ENCODE data around the gene ATG4D.
"Not testable (repeated sequence)": the region's sequence is repeated elsewhere in the genome, so short reads cannot be mapped to it uniquely, and the experiment has no call there.

The ATG4D gene

DNA sequence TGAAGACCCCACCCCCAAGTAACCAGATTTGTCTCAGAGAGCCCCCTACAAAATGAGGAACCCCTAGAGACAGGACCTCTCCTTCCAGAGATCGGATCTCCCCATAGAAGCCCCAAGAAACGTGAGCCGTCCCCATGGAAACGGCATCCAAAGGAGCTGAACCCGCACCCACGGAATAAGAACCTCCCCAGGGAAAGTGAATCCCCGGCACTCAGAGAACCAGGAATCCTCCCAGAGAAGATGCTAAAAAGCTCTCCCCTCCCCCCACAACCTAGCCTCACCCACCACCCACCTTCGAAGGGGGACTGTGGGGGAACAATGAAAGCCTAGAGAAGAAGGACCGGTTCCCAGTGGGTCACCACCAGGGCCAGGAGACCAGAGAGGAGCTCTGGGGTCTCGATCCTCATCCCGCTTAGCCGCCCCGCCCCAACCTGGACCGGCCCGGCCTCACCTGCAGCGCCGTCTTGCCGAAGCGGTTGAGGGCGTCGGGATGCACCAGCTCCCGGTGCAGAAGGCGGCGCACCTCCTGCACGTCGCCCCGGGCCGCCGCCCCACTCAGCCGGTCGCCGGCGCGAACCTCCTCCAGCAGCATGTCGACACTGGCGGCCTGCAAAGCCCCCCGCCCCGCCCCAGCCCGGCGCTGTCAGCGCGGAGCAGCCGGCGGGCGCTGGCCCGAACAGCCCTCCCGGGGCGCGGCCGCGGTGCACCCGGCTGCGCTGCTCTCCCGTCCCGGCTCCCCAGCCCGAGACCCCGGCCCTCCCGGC is 24.5 kb downstream of the ATG4D start:
- Histone ChIP-seq H3K4me3 (ENCODE audit: low read length) (peak overlapping the region; percentile 89), H3K9me3 (replicated peaks; ENCODE audit: low read length) (no peaks in the 10 kb centered on the region), H3K27me3 (ENCODE audit: control insufficient read depth, insufficient read depth, low read length) (no peaks in the 10 kb centered on the region), H3K4me1 (ENCODE audit: control insufficient read depth, insufficient read depth, low read length) (peaks cover 31% of the 10 kb centered on the region), H3K36me3 (ENCODE audit: insufficient read depth, low read length) (no peaks in the 10 kb centered on the region), H3K4me2 (ENCODE audit: low read length) (peak overlapping the region; percentile 87), H3K9ac (ENCODE audit: low read depth, low read length) (peak overlapping the region; percentile 78)

DNA sequence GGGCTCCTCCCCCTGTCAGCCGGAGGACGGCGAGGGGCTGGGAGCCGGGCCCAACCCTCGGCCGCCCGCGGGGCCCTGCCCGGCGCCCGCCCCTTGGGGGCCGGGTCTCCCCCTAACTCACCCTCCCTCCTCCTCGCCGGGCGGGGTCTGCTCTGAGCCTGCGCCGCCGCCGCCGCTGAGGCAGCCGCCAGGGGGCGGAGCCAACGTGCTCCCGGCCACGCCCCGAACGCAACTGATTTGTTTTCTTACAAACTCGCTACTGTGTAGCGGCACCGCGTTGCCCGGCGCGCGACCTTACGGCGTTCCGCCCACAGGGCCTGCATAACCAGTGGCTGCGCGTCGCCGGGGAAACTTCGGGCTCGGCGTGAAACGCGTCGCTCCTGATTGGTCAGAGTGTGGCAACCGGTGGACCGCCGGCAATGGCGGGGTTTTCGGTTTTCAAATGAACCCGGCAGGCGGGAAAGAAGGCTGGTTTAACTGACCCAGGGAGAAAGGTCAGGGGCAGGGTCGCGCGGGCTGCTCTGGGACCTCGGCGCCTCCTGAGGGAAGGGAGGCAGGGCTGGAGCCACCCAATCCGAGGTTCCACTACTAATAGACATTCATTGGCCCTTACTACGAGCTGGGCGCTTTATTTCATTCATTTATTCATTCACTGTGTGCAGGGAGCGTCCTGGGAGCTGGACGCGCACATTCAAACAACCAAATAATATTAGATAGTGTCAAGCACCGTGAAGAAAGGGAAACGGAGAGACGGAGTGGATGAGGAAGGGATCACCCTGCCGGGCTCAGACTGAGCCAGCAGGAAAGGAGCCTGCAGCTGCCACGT is 25.3 kb downstream of the ATG4D start, which contains the start of gene CDKN2D:
CDKN2D (minus strand) TSS at position 154 of the 826 bp plus-strand sequence. CDS start 326 bp downstream, outside the sequence.
- Histone ChIP-seq H3K36me3 (ENCODE audit: insufficient read depth, low read length) (no peaks in the 10 kb centered on the region), H3K27me3 (ENCODE audit: control insufficient read depth, insufficient read depth, low read length) (no peaks in the 10 kb centered on the region), H3K9ac (ENCODE audit: low read depth, low read length) (peak within 1 kb of the TSS; percentile 84), H3K4me2 (ENCODE audit: low read length) (peak within 1 kb of the TSS; percentile 98), H3K9me3 (replicated peaks; ENCODE audit: low read length) (no peaks in the 10 kb centered on the region), H3K4me3 (ENCODE audit: low read length) (peak within 1 kb of the TSS; percentile 89), H3K4me1 (ENCODE audit: control insufficient read depth, insufficient read depth, low read length) (peaks cover 31% of the 10 kb centered on the region)

DNA sequence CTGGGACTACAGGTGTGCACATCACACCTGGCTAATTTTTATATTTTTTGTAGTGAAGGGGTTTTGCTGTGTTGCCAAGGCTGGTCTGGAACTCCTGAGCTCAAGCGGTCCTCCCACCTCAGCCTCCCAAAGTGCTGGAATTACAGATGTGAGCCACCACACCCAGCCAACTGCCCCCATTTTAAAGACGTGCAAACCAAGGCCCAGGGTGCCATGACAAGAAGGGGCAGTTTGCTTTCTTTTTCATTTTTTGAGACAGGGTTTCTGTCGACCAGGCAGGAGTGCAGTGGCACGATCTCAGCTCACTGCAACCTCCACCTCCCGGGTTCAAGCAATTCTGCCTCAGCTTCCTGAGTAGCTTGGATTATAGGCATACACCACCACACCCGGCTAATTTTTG is 30.1 kb downstream of the ATG4D start:
- H3K36me3 ChIP-seq (ENCODE audit: insufficient read depth, low read length); H3K9ac ChIP-seq (ENCODE audit: low read depth, low read length); H3K4me2 ChIP-seq (ENCODE audit: low read length); H3K27me3 ChIP-seq (ENCODE audit: control insufficient read depth, insufficient read depth, low read length); H3K4me3 ChIP-seq (ENCODE audit: low read length); H3K9me3 ChIP-seq (replicated peaks; ENCODE audit: low read length): not testable (repeated sequence)
- peaks cover 11% of the 10 kb centered on the region for H3K4me1 ChIP-seq (ENCODE audit: control insufficient read depth, insufficient read depth, low read length)

DNA sequence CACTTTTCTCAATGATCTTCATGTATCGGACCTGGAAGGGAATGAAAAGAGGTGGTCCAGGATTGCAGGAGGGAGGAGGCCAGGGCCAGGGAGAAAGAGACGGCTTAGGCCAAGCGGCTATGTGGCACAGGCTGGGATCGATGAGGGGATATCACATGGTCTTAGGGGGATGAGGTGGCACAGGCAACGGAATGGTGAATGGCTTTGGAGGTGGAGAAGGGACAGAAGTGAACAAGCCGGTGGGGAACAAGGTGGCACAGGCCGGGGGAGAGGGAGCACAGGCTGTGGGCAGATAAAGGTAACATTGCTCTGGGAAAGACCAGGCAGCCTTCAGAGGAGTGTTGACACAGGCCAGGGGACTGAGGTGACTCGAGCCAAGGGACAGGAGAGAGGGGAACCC is 30.8 kb downstream of the ATG4D start:
- Histone ChIP-seq H3K27me3 (ENCODE audit: control insufficient read depth, insufficient read depth, low read length) (no peaks in the 10 kb centered on the region), H3K4me2 (ENCODE audit: low read length) (no peak overlapping the region), H3K4me3 (ENCODE audit: low read length) (no peak overlapping the region), H3K9me3 (replicated peaks; ENCODE audit: low read length) (no peaks in the 10 kb centered on the region), H3K36me3 (ENCODE audit: insufficient read depth, low read length) (no peaks in the 10 kb centered on the region), H3K4me1 (ENCODE audit: control insufficient read depth, insufficient read depth, low read length) (peaks cover 9% of the 10 kb centered on the region), H3K9ac (ENCODE audit: low read depth, low read length) (no peak overlapping the region)

DNA sequence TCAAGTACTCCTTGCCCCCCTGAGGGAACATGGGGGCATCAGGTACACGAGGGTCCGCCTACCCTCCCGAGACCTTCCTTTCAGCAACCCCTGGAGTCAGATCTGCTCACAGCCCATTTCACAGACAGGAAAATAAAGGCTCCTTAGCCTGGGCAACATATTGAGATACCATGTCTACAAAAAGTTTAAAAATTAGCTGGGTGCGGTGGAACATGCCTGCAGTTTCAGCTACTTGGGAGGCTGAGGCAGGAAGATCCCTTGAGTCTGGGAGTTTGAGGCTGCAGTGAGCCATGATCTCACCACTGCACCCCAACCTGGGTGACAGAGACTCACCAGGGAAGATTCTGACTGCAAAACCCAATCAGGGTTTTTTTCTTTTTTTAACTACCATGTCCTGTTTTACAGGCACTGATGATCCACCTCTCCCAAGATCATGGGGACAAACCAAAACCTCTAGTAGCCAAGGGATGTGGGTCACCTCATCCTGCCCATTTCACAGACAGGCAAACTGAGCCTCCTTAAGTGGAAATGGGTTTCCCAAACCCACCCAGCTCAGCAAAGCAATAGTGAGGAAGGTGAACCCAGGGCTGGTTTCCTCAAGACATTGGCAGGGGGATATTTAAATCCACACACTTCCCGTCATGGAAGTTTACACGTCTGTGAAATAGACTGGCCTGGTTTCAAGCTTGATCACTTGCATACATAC is 31.5 kb downstream of the ATG4D start:
- no peak overlapping the region for H3K4me2 ChIP-seq (ENCODE audit: low read length)

DNA sequence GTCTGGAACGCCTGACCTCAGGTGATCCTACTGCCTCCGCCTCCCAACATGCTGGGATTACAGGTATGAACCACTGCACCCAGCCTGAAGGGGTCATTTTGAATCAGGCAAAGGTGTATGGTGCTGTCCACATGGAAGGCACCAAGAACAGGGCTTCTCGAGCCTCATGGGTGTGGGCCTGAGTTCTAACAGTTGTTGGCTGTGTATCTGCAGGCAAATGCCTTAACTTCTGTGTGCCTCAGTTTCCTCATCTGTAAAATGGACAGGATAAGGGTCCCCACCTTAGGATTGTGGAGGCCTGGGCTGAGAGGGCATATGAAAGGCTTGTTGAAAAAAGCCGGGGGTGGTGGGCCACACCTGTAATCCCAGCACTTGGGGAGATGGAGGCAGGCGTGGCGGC is 34.2 kb downstream of the ATG4D start:
- Histone ChIP-seq H3K9me3 (replicated peaks; ENCODE audit: low read length) (no peaks in the 10 kb centered on the region), H3K36me3 (ENCODE audit: insufficient read depth, low read length) (no peaks in the 10 kb centered on the region), H3K4me1 (ENCODE audit: control insufficient read depth, insufficient read depth, low read length) (peaks cover 11% of the 10 kb centered on the region), H3K27me3 (ENCODE audit: control insufficient read depth, insufficient read depth, low read length) (no peaks in the 10 kb centered on the region), H3K9ac (ENCODE audit: low read depth, low read length) (no peak overlapping the region), H3K4me3 (ENCODE audit: low read length) (no peak overlapping the region), H3K4me2 (ENCODE audit: low read length) (no peak overlapping the region)

More for the DNA sequence above, 31.5 kb downstream of the ATG4D start:
- Histone ChIP-seq H3K4me1 (ENCODE audit: control insufficient read depth, insufficient read depth, low read length) (peaks cover 8% of the 10 kb centered on the region), H3K9me3 (replicated peaks; ENCODE audit: low read length) (no peaks in the 10 kb centered on the region), H3K27me3 (ENCODE audit: control insufficient read depth, insufficient read depth, low read length) (no peaks in the 10 kb centered on the region), H3K4me3 (ENCODE audit: low read length) (no peak overlapping the region), H3K9ac (ENCODE audit: low read depth, low read length) (no peak overlapping the region), H3K36me3 (ENCODE audit: insufficient read depth, low read length) (no peaks in the 10 kb centered on the region)

DNA sequence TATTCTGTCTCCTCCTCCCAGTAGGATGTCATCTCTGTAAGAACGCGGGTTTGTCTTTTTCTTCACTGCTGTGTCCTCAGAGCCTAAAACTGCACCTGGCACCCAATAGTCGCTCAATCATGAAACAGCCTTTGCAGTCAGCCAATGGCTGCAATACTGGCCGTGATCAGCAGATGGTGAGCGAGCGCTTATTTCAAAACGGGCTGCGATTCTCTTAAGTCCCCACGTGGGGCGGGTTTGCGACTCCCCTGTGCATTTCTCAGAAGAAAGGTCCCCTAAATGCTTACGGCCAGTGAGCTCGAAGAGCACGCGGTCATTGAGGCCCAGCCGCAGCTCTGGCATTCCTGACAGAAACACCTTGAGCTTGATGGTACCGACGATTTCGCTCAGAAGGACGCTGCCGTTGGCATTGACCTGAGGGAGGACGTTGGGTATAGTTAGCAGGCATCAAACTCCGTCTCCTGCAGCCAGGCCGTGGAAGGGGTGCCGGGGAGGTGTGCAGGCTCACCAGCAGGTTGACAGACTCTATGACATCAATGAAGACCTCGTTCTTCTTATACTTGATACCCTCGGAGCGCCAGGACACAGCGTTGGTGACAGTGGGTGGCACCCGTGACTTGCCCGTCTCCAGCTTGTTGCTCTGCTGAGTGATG is 37.4 kb downstream of the ATG4D start:
- H3K4me2 ChIP-seq (ENCODE audit: low read length): peak overlapping the region; percentile 75
- peaks cover 10% of the 10 kb centered on the region for H3K27me3 ChIP-seq (ENCODE audit: control insufficient read depth, insufficient read depth, low read length)

DNA sequence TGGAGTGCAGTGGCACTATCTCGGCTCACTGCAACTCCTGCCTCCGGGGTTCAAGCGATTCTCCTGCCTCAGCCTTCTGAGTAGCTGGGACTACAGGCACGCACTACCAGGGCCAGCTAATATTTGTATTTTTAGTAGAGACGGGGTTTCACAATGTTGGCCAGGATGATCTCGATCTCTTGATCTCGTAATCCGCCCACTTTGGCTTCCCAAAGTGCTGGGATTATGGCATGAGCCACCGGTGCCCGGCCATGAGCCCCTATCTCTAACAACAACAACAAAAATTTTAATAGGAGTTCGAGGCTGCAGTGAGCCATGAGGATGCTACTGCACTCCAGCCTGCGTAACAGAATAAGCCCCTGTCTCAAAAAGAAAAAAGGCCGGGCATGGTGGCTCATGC is 38.4 kb downstream of the ATG4D start:
- Histone ChIP-seq H3K9ac (ENCODE audit: low read depth, low read length) (no peak overlapping the region), H3K4me3 (ENCODE audit: low read length) (no peak overlapping the region), H3K27me3 (ENCODE audit: control insufficient read depth, insufficient read depth, low read length) (peaks cover 18% of the 10 kb centered on the region), H3K9me3 (replicated peaks; ENCODE audit: low read length) (no peaks in the 10 kb centered on the region), H3K4me1 (ENCODE audit: control insufficient read depth, insufficient read depth, low read length) (peaks cover 7% of the 10 kb centered on the region), H3K4me2 (ENCODE audit: low read length) (no peak overlapping the region), H3K36me3 (ENCODE audit: insufficient read depth, low read length) (no peaks in the 10 kb centered on the region)

More for the DNA sequence above, 37.4 kb downstream of the ATG4D start:
- Histone ChIP-seq H3K36me3 (ENCODE audit: insufficient read depth, low read length) (no peaks in the 10 kb centered on the region), H3K4me3 (ENCODE audit: low read length) (peak overlapping the region; percentile 57), H3K9ac (ENCODE audit: low read depth, low read length) (no peak overlapping the region), H3K9me3 (replicated peaks; ENCODE audit: low read length) (no peaks in the 10 kb centered on the region), H3K4me1 (ENCODE audit: control insufficient read depth, insufficient read depth, low read length) (peaks cover 11% of the 10 kb centered on the region)

DNA sequence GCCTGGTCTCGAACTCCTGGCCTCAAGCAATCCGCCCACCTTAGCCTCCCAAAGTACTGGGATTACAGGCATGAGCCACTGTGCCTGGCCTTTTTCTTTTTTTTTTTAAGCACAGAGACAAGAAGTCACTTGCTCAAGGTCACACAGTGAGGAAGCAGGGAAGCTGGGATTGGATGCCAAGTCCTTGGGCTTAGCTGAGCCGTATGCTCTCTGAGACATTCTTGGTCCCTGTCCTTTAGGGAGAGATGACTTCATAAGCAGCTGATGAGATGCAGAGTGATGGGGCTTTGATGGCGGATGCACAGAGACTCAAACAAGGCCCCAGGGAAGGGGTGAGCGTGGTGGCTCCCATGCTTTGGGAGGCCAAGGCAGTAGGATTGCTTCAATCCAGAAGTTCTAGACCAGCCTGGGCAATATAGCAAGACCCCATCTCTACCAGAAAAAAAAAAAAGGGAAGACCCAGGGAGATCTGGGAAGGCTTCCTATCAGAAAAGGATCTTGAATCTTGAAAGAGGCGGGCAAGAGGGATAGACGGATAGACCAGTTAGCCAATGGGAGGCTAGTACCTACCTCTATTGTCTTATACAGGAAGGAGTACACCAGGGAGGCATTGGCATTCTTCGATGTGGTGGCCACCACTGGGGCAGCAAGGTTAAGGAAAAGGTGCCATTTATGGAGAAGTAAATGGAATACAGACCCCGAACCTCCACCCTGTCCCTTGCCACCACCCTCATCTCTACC is 39.5 kb downstream of the ATG4D start:
- H3K4me2 ChIP-seq (ENCODE audit: low read length): no peak overlapping the region
- H3K4me1 ChIP-seq (ENCODE audit: control insufficient read depth, insufficient read depth, low read length): peaks cover 3% of the 10 kb centered on the region
- H3K4me3 ChIP-seq (ENCODE audit: low read length): no peak overlapping the region
- no peaks in the 10 kb centered on the region for H3K9me3 ChIP-seq (replicated peaks; ENCODE audit: low read length)
- peaks cover 27% of the 10 kb centered on the region for H3K27me3 ChIP-seq (ENCODE audit: control insufficient read depth, insufficient read depth, low read length)
- no peaks in the 10 kb centered on the region for H3K36me3 ChIP-seq (ENCODE audit: insufficient read depth, low read length)
- no peak overlapping the region for H3K9ac ChIP-seq (ENCODE audit: low read depth, low read length)

DNA sequence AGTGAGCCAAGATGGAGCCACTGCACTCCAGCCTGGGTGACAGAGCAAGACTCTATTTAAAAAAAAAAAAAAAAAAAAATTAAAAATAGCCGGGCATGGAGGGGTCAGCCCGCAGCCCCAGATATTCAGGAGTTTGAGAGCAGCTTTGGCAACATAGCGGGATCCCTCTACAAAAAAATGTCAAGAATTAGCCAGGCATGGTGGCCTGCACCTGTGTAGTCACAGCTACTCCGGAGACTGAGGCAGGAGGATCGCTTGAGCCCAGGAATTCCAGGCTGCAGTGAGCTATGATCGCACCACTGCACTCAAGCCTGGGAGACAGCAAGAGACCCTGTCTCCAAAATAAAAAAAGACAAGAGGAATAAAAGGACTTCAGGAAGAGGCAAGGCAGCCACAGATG is 42.7 kb downstream of the ATG4D start:
- Histone ChIP-seq H3K4me3 (ENCODE audit: low read length) (no peak overlapping the region), H3K9ac (ENCODE audit: low read depth, low read length) (no peak overlapping the region), H3K36me3 (ENCODE audit: insufficient read depth, low read length) (no peaks in the 10 kb centered on the region)

More for the DNA sequence above, 42.7 kb downstream of the ATG4D start:
- Histone ChIP-seq H3K4me2 (ENCODE audit: low read length) (no peak overlapping the region), H3K4me1 (ENCODE audit: control insufficient read depth, insufficient read depth, low read length) (no peaks in the 10 kb centered on the region), H3K27me3 (ENCODE audit: control insufficient read depth, insufficient read depth, low read length) (peaks cover 29% of the 10 kb centered on the region), H3K9me3 (replicated peaks; ENCODE audit: low read length) (no peaks in the 10 kb centered on the region)
